HL-60 (cell line): ENCODE measurements around the gene DHDH.
A peak's percentile ranks its signal among the peaks of the same experiment; 100 is the strongest.

Experiments
- DNase-seq, 2 experiments: peaks; one replicate each; pipeline ENCODE4 v3.0.0-alpha.2; 2010 to 2020; ENCODE audit warnings: low read depth in 1 of 2, low spot score in 1 of 2
- H3K27ac ChIP-seq: fragments of 250-450 bp; sonication (Bioruptor Pico); replicated peaks from 2 replicates; pipeline ENCODE4 v1.5.1; 2020; ENCODE audit warnings: mild to moderate bottlenecking, moderate library complexity
- H3K27me3 ChIP-seq: fragments of 250-450 bp; sonication (Bioruptor Pico); 2 replicates; pipeline ENCODE4 v1.5.1; 2021; ENCODE audit warnings: mild to moderate bottlenecking, moderate library complexity; ENCODE audit not compliant: insufficient read depth, poor library complexity, severe bottlenecking
- H3K4me3 ChIP-seq: replicated peaks from 2 replicates; pipeline ENCODE4 v1.5.1; 2011; ENCODE audit warnings: mild to moderate bottlenecking, control low read depth, low read length; ENCODE audit not compliant: insufficient read depth
- GABPA ChIP-seq: IDR thresholded peaks from 2 replicates; pipeline ENCODE4 v1.6.1; 2012; ENCODE audit warnings: low read depth
- POLR2AphosphoS5 ChIP-seq: IDR thresholded peaks from 2 replicates; pipeline ENCODE4 v1.6.1; 2012; ENCODE audit warnings: low read depth
- REST ChIP-seq: IDR thresholded peaks from 2 replicates; pipeline ENCODE4 v1.6.1; 2012; ENCODE audit warnings: low read depth; ENCODE audit not compliant: insufficient replicate concordance
- SPI1 ChIP-seq: IDR thresholded peaks from 2 replicates; pipeline ENCODE4 v1.6.1; 2012; ENCODE audit warnings: low read depth, mild to moderate bottlenecking, borderline replicate concordance
- TF ChIP-seq, protein P1 (sequence below): IDR thresholded peaks from one replicate; pipeline ENCODE4 v1.5.1; 2011; ENCODE audit warnings: low read length, control low read depth, inconsistent platforms; ENCODE audit not compliant: insufficient read depth

The DHDH gene

DNA sequence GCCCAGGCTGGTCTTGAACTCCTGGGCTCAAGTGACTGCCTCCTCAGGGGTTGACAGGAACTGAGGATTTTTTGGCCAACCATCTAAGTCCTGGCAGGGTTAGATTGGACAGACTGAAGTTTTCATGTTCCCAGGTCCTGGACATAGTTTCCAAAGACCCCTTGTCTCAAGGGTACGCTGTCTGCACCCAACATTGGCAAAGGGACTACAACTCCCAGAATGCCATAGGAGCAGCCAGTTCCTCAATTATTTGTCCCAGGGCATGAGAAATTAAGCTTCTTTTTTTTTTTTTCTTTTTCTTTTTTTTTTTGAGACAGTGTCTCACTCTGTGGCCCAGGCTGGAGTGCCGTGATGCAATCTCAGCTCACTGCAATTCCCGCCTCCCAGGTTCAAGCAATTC lies 52.7 kb downstream of the DHDH start:
- TF ChIP-seq POLR2AphosphoS5, result no peak
- TF ChIP-seq SPI1, result peak; percentile 86
- TF ChIP-seq GABPA, result no peak
- no peak overlapping the region for H3K4me3 ChIP-seq
- DNase-seq, result no peak
- no peaks in the 10 kb centered on the region for H3K27me3 ChIP-seq
- no peak overlapping the region for H3K27ac ChIP-seq

GRCh38 chr19:48987323-48987722 lies 53.8 kb downstream of the DHDH start:
- no peak overlapping the region for H3K27ac ChIP-seq
- DNase-seq, result no peak
- TF ChIP-seq GABPA (no peak), POLR2AphosphoS5 (no peak), REST (no peak)
- TF ChIP-seq, protein P1, sequence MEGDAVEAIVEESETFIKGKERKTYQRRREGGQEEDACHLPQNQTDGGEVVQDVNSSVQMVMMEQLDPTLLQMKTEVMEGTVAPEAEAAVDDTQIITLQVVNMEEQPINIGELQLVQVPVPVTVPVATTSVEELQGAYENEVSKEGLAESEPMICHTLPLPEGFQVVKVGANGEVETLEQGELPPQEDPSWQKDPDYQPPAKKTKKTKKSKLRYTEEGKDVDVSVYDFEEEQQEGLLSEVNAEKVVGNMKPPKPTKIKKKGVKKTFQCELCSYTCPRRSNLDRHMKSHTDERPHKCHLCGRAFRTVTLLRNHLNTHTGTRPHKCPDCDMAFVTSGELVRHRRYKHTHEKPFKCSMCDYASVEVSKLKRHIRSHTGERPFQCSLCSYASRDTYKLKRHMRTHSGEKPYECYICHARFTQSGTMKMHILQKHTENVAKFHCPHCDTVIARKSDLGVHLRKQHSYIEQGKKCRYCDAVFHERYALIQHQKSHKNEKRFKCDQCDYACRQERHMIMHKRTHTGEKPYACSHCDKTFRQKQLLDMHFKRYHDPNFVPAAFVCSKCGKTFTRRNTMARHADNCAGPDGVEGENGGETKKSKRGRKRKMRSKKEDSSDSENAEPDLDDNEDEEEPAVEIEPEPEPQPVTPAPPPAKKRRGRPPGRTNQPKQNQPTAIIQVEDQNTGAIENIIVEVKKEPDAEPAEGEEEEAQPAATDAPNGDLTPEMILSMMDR, result no peak
- H3K4me3 ChIP-seq, result no peak overlapping the region
- H3K27me3 ChIP-seq, result no peaks in the 10 kb centered on the region

GRCh38 chr19:48988286-48988685 lies 54.8 kb downstream of the DHDH start:
- TF ChIP-seq SPI1 (no peak), REST (no peak), POLR2AphosphoS5 (no peak), GABPA (no peak)
- TF ChIP-seq, protein P1, result no peak
- Histone ChIP-seq H3K4me3 (no peak overlapping the region), H3K27ac (no peak overlapping the region), H3K27me3 (no peaks in the 10 kb centered on the region)
- no peak for DNase-seq

GRCh38 chr19:48988860-48989259 lies 55.4 kb downstream of the DHDH start:
- H3K27me3 ChIP-seq, result no peaks in the 10 kb centered on the region
- no peak for DNase-seq
- no peak overlapping the region for H3K27ac ChIP-seq
- TF ChIP-seq, protein P1, result no peak
- TF ChIP-seq POLR2AphosphoS5 (no peak), REST (no peak)
- no peak overlapping the region for H3K4me3 ChIP-seq
